SK-N-SH (cell line): Measurements from ENCODE around the gene PLD3.

Experiments used
- CTCF ChIP-seq: fragments of 200-600 bp; sonication (generic); IDR thresholded peaks from 2 replicates; pipeline ENCODE4 v1.6.1; 2017; ENCODE audit warnings: antibody characterized with exemption, mild to moderate bottlenecking, moderate library complexity
- MAX ChIP-seq: IDR thresholded peaks from 2 replicates; pipeline ENCODE4 v1.4.0; 2012; ENCODE audit warnings: low read depth

GRCh38 chr19:40326201-40326600, 22.3 kb upstream of the PLD3 start:
- TF ChIP-seq CTCF (no peak), MAX (no peak)
